ENCODE results near the gene HLF. TPM values are rescaled to one million over a fixed set of nuclear protein-coding genes. Genes with fewer than 3 reads are reported as not detected.

HLF gene
- total RNA-seq, 5 donors from 2014 or later (not counting 1 experiment from before 2014, with no cell fraction given) = 0.55 to 5.2 (median 2.5) TPM

DNA sequence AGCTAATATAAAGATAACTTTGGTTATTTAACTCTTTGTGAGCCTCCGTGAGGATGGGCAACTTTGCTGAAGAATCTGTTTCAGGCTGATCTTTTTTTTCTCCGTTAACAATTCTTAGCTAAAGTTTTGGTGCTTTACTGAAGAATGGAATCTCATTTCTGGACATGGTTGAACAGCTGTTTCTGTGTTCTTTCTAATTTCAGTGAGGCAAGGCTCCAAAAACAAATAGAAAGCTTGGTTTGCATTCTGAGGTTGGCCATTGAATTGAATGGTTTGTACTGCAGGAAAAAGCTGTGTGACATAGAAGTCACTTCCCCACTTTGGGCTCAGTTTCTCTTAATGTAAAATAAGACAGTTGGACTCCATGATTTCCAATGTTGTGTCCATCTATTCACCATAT lies 22.3 kb upstream of the HLF start:
- Histone ChIP-seq H3K9me3 (no peaks in the 10 kb centered on the region), H3K4me1 (ENCODE audit: control insufficient read depth in 1 of 2, extremely low read depth in 1 of 2, insufficient read depth in 2 of 2, low read length in 2 of 2) (peaks cover 8 to 15% of the 10 kb centered on the region in 2 experiments), H3K4me3 (ENCODE audit: control insufficient read depth in 1 of 2, extremely low read depth in 1 of 2, low read length in 1 of 2) (no peak overlapping the region), H3K27me3 (replicated peaks in 1 of 2; ENCODE audit: control insufficient read depth in 2 of 2, extremely low read depth in 1 of 2, insufficient read depth in 2 of 2, low read length in 1 of 2) (peaks cover 2 to 4% of the 10 kb centered on the region in 2 experiments), H3K36me3 (ENCODE audit: control insufficient read depth in 2 of 2, extremely low read depth in 1 of 2, insufficient read depth in 1 of 2, low read length in 1 of 2) (no peaks in the 10 kb centered on the region), H3K27ac (ENCODE audit: low read length) (no peak overlapping the region)
- no peak overlapping the region for H3K27ac Mint-ChIP-seq
- 93% methylated on average over 2 of the region's 2 CpGs for WGBS (ENCODE audit: insufficient coverage)
- ChIA-PET POLR2A (no interaction called here), CTCF (no interaction called here)
- DNase-seq (no peak), ATAC-seq (replicated peaks in 1 of 4) (no peak)
- H3K4me1 Mint-ChIP-seq = peaks cover 12 to 13% (median 12%) of the 10 kb centered on the region in 3 donors
- no peak overlapping the region for H3K4me3 Mint-ChIP-seq
- H3K9me3 Mint-ChIP-seq = peaks cover 0 to 5% (median 0%) of the 10 kb centered on the region in 3 donors
- H3K36me3 Mint-ChIP-seq = peaks cover 4% of the 10 kb centered on the region
- peaks cover 26 to 31% of the 10 kb centered on the region in 2 donors for H3K27me3 Mint-ChIP-seq

DNA sequence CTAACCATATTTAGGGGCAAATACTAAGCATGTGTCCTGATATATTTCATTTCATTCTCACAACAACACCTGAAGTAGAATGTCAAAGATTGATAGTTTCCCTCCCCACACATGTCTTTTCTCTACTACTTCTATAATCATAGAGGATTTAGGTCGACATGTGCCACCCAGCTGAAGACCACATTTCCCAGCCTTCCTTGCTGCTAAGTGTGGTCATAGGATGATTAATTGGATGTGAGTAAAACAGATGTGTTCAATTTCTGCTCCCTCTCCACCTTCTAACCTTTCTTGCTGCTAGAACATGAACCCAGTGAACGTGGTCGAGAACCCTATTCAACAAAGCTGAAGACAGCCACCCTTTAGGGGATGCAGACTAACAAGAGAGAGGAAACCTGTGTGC lies 18.8 kb upstream of the HLF start:
- ATAC-seq (replicated peaks in 1 of 4) = no peak
- Mint-ChIP-seq H3K4me3 (no peak overlapping the region), H3K36me3 (peaks cover 4% of the 10 kb centered on the region), H3K27ac (no peak overlapping the region), H3K9me3 (peaks cover 0 to 5% (median 0%) of the 10 kb centered on the region in 3 donors), H3K4me1 (no peaks in the 10 kb centered on the region), H3K27me3 (peaks cover 35 to 39% of the 10 kb centered on the region in 2 donors)
- CTCF ChIA-PET = no interaction called here
- Histone ChIP-seq H3K36me3 (ENCODE audit: control insufficient read depth in 2 of 2, extremely low read depth in 1 of 2, insufficient read depth in 1 of 2, low read length in 1 of 2) (no peaks in the 10 kb centered on the region), H3K4me1 (ENCODE audit: control insufficient read depth in 1 of 2, extremely low read depth in 1 of 2, insufficient read depth in 2 of 2, low read length in 2 of 2) (no peaks in the 10 kb centered on the region), H3K27me3 (replicated peaks in 1 of 2; ENCODE audit: control insufficient read depth in 2 of 2, extremely low read depth in 1 of 2, insufficient read depth in 2 of 2, low read length in 1 of 2) (peaks cover 2 to 4% of the 10 kb centered on the region in 2 experiments), H3K9me3 (no peaks in the 10 kb centered on the region), H3K4me3 (ENCODE audit: control insufficient read depth in 1 of 2, extremely low read depth in 1 of 2, low read length in 1 of 2) (no peak overlapping the region), H3K27ac (ENCODE audit: low read length) (no peak overlapping the region)
- no peak for DNase-seq
- POLR2A ChIA-PET = no interaction called here
- WGBS (ENCODE audit: insufficient coverage) = no CpG with 5 or more reads among the region's 3 CpGs

- DNase-seq = no peak
- no peak overlapping the region for H3K4me3 Mint-ChIP-seq
- H3K4me1 Mint-ChIP-seq = no peaks in the 10 kb centered on the region
- H3K4me1 ChIP-seq (ENCODE audit: control insufficient read depth in 1 of 2, extremely low read depth in 1 of 2, insufficient read depth in 2 of 2, low read length in 2 of 2) = no peaks in the 10 kb centered on the region
- H3K36me3 Mint-ChIP-seq = peaks cover 4% of the 10 kb centered on the region
- no peaks in the 10 kb centered on the region for H3K9me3 ChIP-seq
- H3K36me3 ChIP-seq (ENCODE audit: control insufficient read depth in 2 of 2, extremely low read depth in 1 of 2, insufficient read depth in 1 of 2, low read length in 1 of 2) = no peaks in the 10 kb centered on the region
- no peak overlapping the region for H3K4me3 ChIP-seq (ENCODE audit: control insufficient read depth in 1 of 2, extremely low read depth in 1 of 2, low read length in 1 of 2)
- peaks cover 2 to 4% of the 10 kb centered on the region in 2 experiments for H3K27me3 ChIP-seq (replicated peaks in 1 of 2; ENCODE audit: control insufficient read depth in 2 of 2, extremely low read depth in 1 of 2, insufficient read depth in 2 of 2, low read length in 1 of 2)
- H3K27me3 Mint-ChIP-seq = peaks cover 35 to 39% of the 10 kb centered on the region in 2 donors
- peaks cover 0 to 5% (median 0%) of the 10 kb centered on the region in 3 donors for H3K9me3 Mint-ChIP-seq
- no CpG with 5 or more reads among the region's 1 CpG for whole genome bisulfite sequencing (ENCODE audit: insufficient coverage)
- ChIA-PET POLR2A (no interaction called here), CTCF (no interaction called here)
- H3K27ac Mint-ChIP-seq = no peak overlapping the region
- H3K27ac ChIP-seq (ENCODE audit: low read length) = no peak overlapping the region
- no peak for ATAC-seq (replicated peaks in 1 of 4)
These were observed 18.2 kb upstream of the HLF start for GRCh38 chr17:55246583-55246982.

- peaks cover 2 to 4% of the 10 kb centered on the region in 2 experiments for H3K27me3 ChIP-seq (replicated peaks in 1 of 2; ENCODE audit: control insufficient read depth in 2 of 2, extremely low read depth in 1 of 2, insufficient read depth in 2 of 2, low read length in 1 of 2)
- Mint-ChIP-seq H3K9me3 (no peaks in the 10 kb centered on the region), H3K4me3 (no peak overlapping the region), H3K36me3 (no peaks in the 10 kb centered on the region), H3K27ac (no peak overlapping the region), H3K4me1 (no peaks in the 10 kb centered on the region), H3K27me3 (peaks cover 34 to 36% of the 10 kb centered on the region in 2 donors)
- H3K4me1 ChIP-seq (ENCODE audit: control insufficient read depth in 1 of 2, extremely low read depth in 1 of 2, insufficient read depth in 2 of 2, low read length in 2 of 2) = no peaks in the 10 kb centered on the region
- H3K4me3 ChIP-seq (ENCODE audit: control insufficient read depth in 1 of 2, extremely low read depth in 1 of 2, low read length in 1 of 2) = no peak overlapping the region
- DNase-seq = no peak
- CTCF ChIA-PET = interaction anchor here in 1 of 2 donors (0.6 kb wide), 1 partner anchor 21 kb away, joined by 3 read pairs; no protein-coding TSS in a partner anchor
- H3K9me3 ChIP-seq = no peaks in the 10 kb centered on the region
- H3K27ac ChIP-seq (ENCODE audit: low read length) = no peak overlapping the region
- POLR2A ChIA-PET = no interaction called here
- WGBS (ENCODE audit: insufficient coverage) = no CpG with 5 or more reads among the region's 2 CpGs
- H3K36me3 ChIP-seq (ENCODE audit: control insufficient read depth in 2 of 2, extremely low read depth in 1 of 2, insufficient read depth in 1 of 2, low read length in 1 of 2) = no peaks in the 10 kb centered on the region
- no peak for ATAC-seq (replicated peaks in 1 of 4)
These were observed 16.7 kb upstream of the HLF start for GRCh38 chr17:55248077-55248476.

DNA sequence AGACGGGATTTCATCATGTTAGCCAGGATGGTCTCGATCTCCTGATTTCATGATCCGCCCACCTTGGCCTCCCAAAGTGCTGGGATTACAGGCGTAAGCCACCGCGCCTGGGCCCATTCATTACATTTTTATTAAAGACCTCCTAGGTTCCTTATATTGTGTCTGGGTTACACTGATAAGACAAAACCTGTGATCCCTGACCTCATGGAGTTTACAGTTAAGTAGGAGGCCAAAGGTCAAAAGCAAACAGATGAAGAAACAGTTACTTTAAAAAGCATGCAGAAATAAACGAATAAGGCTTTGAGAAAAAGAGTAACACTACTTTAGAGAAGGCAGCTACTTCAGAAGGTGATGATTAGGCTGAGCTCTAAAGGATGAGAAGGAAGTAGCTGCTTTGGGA lies 14.9 kb upstream of the HLF start:
- no peak for ATAC-seq (replicated peaks in 1 of 4)
- peaks cover 25 to 35% of the 10 kb centered on the region in 2 donors for H3K27me3 Mint-ChIP-seq
- no peak overlapping the region for H3K4me3 Mint-ChIP-seq
- ChIA-PET POLR2A (interaction anchor here in 1 of 2 donors (0.7 kb wide), 1 partner anchor 177 kb away, joined by 3 read pairs; no protein-coding TSS in a partner anchor), CTCF (no interaction called here)
- 100% methylated on average over 1 of the region's 7 CpGs for WGBS (ENCODE audit: insufficient coverage)
- no peak overlapping the region for H3K27ac Mint-ChIP-seq
- Histone ChIP-seq H3K4me3 (ENCODE audit: control insufficient read depth in 1 of 2, extremely low read depth in 1 of 2, low read length in 1 of 2) (no peak overlapping the region), H3K36me3 (ENCODE audit: control insufficient read depth in 2 of 2, extremely low read depth in 1 of 2, insufficient read depth in 1 of 2, low read length in 1 of 2) (no peaks in the 10 kb centered on the region), H3K4me1 (ENCODE audit: control insufficient read depth in 1 of 2, extremely low read depth in 1 of 2, insufficient read depth in 2 of 2, low read length in 2 of 2) (no peaks in the 10 kb centered on the region), H3K9me3 (no peaks in the 10 kb centered on the region), H3K27me3 (replicated peaks in 1 of 2; ENCODE audit: control insufficient read depth in 2 of 2, extremely low read depth in 1 of 2, insufficient read depth in 2 of 2, low read length in 1 of 2) (peaks cover 0 to 2% of the 10 kb centered on the region in 2 experiments), H3K27ac (ENCODE audit: low read length) (no peak overlapping the region)
- no peaks in the 10 kb centered on the region for H3K4me1 Mint-ChIP-seq
- no peaks in the 10 kb centered on the region for H3K36me3 Mint-ChIP-seq
- no peaks in the 10 kb centered on the region for H3K9me3 Mint-ChIP-seq
- no peak for DNase-seq

DNA sequence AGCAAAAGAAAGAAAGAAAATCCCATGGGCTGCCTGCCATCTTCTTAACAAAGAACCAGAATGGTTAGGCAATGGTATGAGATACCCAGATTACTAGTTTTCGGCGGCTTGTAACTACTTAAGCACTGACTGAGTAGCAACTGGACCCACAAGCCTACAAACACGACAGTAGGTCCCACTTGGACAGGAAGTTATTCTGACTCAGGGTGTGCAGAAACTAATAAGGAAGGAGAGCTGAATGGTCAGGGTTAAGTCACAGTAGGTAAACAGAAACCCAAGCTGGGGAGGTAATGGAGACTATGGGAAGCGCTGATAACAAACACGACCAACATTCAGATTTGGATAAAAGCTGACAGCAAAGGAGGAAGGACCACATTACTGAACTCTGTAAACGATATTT lies 10.4 kb upstream of the HLF start:
- 100% methylated on average over 2 of the region's 6 CpGs for WGBS (ENCODE audit: insufficient coverage)
- CTCF ChIA-PET = no interaction called here
- Histone ChIP-seq H3K9me3 (no peaks in the 10 kb centered on the region), H3K27ac (ENCODE audit: low read length) (no peak overlapping the region), H3K27me3 (replicated peaks in 1 of 2; ENCODE audit: control insufficient read depth in 2 of 2, extremely low read depth in 1 of 2, insufficient read depth in 2 of 2, low read length in 1 of 2) (peaks cover 0 to 2% of the 10 kb centered on the region in 2 experiments), H3K4me1 (ENCODE audit: control insufficient read depth in 1 of 2, extremely low read depth in 1 of 2, insufficient read depth in 2 of 2, low read length in 2 of 2) (no peaks in the 10 kb centered on the region), H3K4me3 (ENCODE audit: control insufficient read depth in 1 of 2, extremely low read depth in 1 of 2, low read length in 1 of 2) (no peak overlapping the region), H3K36me3 (ENCODE audit: control insufficient read depth in 2 of 2, extremely low read depth in 1 of 2, insufficient read depth in 1 of 2, low read length in 1 of 2) (no peaks in the 10 kb centered on the region)
- no peaks in the 10 kb centered on the region for H3K9me3 Mint-ChIP-seq
- no peaks in the 10 kb centered on the region for H3K4me1 Mint-ChIP-seq
- H3K4me3 Mint-ChIP-seq = no peak overlapping the region
- peaks cover 26 to 36% of the 10 kb centered on the region in 2 donors for H3K27me3 Mint-ChIP-seq
- DNase-seq (no peak), ATAC-seq (replicated peaks in 1 of 4) (no peak)
- no peak overlapping the region for H3K27ac Mint-ChIP-seq
- POLR2A ChIA-PET = interaction anchor here in 1 of 2 donors (0.6 kb wide), 1 partner anchor 157 kb away, joined by 3 read pairs; no protein-coding TSS in a partner anchor
- no peaks in the 10 kb centered on the region for H3K36me3 Mint-ChIP-seq
